Measurements from ENCODE around the gene GPR135. TPM values are rescaled to one million over a fixed set of nuclear protein-coding genes. Genes with fewer than 3 reads are reported as not detected.

Gene GPR135
- total and polyA plus RNA-seq, 4 donors, result 0.69 to 5.9 (median 2.8) TPM

DNA sequence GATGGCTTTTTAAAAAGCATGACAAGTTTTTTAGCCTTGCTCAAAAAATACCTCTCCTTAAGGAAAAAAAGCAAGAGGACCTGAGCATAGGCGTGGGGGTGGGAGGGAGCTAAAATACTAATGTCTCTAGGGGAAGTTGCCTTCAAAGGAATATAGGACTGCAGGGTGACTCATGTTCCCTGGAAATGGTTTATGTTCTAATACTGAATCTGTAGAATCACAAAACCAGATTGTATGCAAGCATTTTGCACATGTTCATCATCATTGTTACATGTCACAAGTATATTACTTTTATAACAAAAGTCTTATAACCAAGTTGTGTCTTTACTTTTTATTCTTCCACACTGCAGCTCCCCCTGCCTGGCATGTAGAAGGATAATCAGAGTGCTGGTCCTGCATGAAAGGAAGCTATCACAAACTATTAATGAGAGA is 36.6 kb downstream of the GPR135 start:
- no peaks in the 10 kb centered on the region for H3K27me3 ChIP-seq (ENCODE audit: control insufficient read depth in 3 of 3, insufficient read depth in 3 of 3, low read length in 2 of 3)
- no peaks in the 10 kb centered on the region for H3K9me3 ChIP-seq (ENCODE audit: control insufficient read depth in 4 of 4, insufficient read depth in 3 of 4, low read length in 3 of 4)
- TF ChIP-seq CTCF (IDR thresholded peaks at IDR 0.05; ENCODE audit: control extremely low read depth, extremely low read depth), result no peak
- H3K9ac ChIP-seq (ENCODE audit: insufficient read depth in 1 of 2, low read length in 2 of 2), result no peak overlapping the region
- 61 to 64% methylated on average over 1 of the region's 1 CpG for WGBS, 2 donors
- H3K27ac ChIP-seq (ENCODE audit: low read depth in 1 of 2, low read length in 1 of 2), result peak overlapping the region in 1 of 2 donors; percentile 82
- ATAC-seq (ENCODE audit: insufficient read depth, low FRiP score) (no peak), DNase-seq (peak in 2 of 3 donors; percentile 50 to 61)
- H3K4me1 ChIP-seq (ENCODE audit: control insufficient read depth in 5 of 5, insufficient read depth in 5 of 5, low read length in 5 of 5), result peaks cover 0 to 36% (median 14%) of the 10 kb centered on the region in 5 donors
- no peaks in the 10 kb centered on the region for H3K36me3 ChIP-seq (ENCODE audit: control insufficient read depth in 4 of 4, insufficient read depth in 4 of 4, low read length in 4 of 4)
- H3K4me3 ChIP-seq, result no peak overlapping the region

DNA sequence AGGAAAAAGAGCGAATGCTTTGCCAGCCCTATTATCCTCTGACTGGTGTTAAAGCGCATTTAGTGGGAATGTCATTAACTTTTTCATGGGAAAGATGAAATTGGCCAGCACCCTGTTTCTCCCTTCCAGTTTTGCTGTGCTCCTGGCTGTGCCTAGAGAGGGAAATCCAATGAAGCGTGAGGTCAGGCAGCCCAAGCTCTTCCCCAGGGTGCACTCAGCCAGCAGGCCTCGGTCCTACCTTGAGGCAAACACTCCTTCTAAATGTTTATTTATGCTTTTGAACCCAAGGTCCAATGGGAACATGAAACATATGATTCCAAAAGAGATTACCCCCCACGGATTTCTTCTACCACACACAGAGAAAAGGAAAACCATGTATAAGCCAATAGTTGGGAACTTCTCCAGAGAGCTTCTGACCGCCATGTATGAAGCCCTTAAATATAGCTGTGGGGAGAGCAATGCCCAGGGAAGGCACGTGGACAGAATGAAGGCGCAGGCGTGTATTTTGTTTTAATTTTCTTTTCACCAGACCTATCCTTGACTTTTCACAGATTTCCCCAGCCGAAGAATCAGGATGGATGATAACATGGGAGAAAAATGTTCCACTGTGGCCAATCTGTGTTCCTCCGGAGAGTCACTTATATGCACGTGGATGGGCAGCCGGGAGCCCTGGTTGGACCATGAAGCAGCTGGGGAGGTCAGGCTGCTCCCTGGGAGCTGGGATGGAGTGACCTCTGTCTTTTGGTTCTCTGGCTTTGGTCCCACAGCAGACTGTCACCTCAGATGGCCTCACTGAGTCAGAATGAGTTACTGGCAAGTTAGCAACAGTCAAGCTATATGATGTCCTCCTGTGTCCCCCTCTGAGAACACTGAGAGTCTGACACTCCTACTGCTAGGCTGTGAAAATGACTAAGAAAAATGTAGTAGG is 37.3 kb downstream of the GPR135 start:
- no peak for DNase-seq

DNA sequence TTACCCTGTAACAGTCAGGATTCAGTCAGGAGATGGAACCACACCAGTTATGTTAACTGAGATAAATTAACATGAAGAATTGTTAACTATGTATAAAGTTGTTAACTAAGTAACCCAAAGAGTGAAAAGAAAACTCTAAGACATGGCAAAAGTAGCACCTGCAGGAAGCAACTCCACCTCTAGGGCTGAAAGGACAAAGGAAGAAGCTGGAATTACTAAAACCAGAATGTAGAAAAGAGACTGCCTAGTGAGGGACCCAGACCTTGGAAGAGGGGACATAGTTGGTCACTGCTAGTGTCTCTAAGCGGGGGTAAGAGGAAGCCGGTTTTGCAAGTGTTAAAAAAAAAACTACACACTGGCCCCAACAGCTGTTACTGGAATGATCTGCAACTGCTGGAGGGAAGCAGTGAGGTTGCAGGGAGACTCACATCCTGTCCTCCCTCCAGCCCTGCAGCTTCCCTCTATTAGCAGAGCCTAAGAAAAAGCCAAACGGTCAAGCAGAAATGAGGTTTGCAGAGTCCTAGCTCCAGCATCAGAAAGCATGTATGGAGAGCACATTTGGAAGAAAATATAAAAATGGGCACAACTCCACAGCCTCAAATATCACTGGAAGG is 39.8 kb downstream of the GPR135 start:
- H3K27ac ChIP-seq (ENCODE audit: low read depth in 1 of 2, low read length in 1 of 2), result no peak overlapping the region
- no peak overlapping the region for H3K4me3 ChIP-seq
- peak; percentile 45 for ATAC-seq (ENCODE audit: insufficient read depth, low FRiP score)
- TF ChIP-seq CTCF (IDR thresholded peaks at IDR 0.05; ENCODE audit: control extremely low read depth, extremely low read depth), result no peak
- H3K9ac ChIP-seq (ENCODE audit: insufficient read depth in 1 of 2, low read length in 2 of 2), result no peak overlapping the region
- 6 to 44% methylated on average over 3 of the region's 3 CpGs for WGBS, 2 donors
- peak; percentile 44 to 79 (median 68) for DNase-seq
- peaks cover 0 to 36% (median 14%) of the 10 kb centered on the region in 5 donors for H3K4me1 ChIP-seq (ENCODE audit: control insufficient read depth in 5 of 5, insufficient read depth in 5 of 5, low read length in 5 of 5)
- no peaks in the 10 kb centered on the region for H3K9me3 ChIP-seq (ENCODE audit: control insufficient read depth in 4 of 4, insufficient read depth in 3 of 4, low read length in 3 of 4)
- no peaks in the 10 kb centered on the region for H3K36me3 ChIP-seq (ENCODE audit: control insufficient read depth in 4 of 4, insufficient read depth in 4 of 4, low read length in 4 of 4)
- no peaks in the 10 kb centered on the region for H3K27me3 ChIP-seq (ENCODE audit: control insufficient read depth in 3 of 3, insufficient read depth in 3 of 3, low read length in 2 of 3)

More for the DNA sequence above, 37.3 kb downstream of the GPR135 start:
- no peaks in the 10 kb centered on the region for H3K36me3 ChIP-seq (ENCODE audit: control insufficient read depth in 4 of 4, insufficient read depth in 4 of 4, low read length in 4 of 4)
- WGBS, 2 donors, result 84 to 88% methylated on average over 13 of the region's 13 CpGs
- H3K27me3 ChIP-seq (ENCODE audit: control insufficient read depth in 3 of 3, insufficient read depth in 3 of 3, low read length in 2 of 3), result no peaks in the 10 kb centered on the region
- no peak overlapping the region for H3K4me3 ChIP-seq
- no peak for TF ChIP-seq CTCF (IDR thresholded peaks at IDR 0.05; ENCODE audit: control extremely low read depth, extremely low read depth)
- no peaks in the 10 kb centered on the region for H3K9me3 ChIP-seq (ENCODE audit: control insufficient read depth in 4 of 4, insufficient read depth in 3 of 4, low read length in 3 of 4)
- H3K9ac ChIP-seq (ENCODE audit: insufficient read depth in 1 of 2, low read length in 2 of 2), result no peak overlapping the region
- H3K27ac ChIP-seq (ENCODE audit: low read depth in 1 of 2, low read length in 1 of 2), result peak overlapping the region in 1 of 2 donors; percentile 82
- no peak for ATAC-seq (ENCODE audit: insufficient read depth, low FRiP score)
- H3K4me1 ChIP-seq (ENCODE audit: control insufficient read depth in 5 of 5, insufficient read depth in 5 of 5, low read length in 5 of 5), result peaks cover 0 to 36% (median 14%) of the 10 kb centered on the region in 5 donors
